A673 (cell line): ENCODE measurements around the gene VPS26B. TPM values are rescaled to one million over a fixed set of nuclear protein-coding genes. Genes with fewer than 3 reads are reported as not detected.

Experiments
- BruUV-seq: library from RNA; stranded (reverse); fragments of 400-500 nt; replicated peaks from 2 replicates; lab custom pipeline; 2021; lab: Mats Ljungman, UMichigan
- CTCF ChIA-PET: fragments of 300-600 bp; sonication (Branson Sonifier 250); formaldehyde crosslinking; loops from one replicate; lab custom pipeline; 2022; ENCODE audit warnings: antibody characterized with exemption; lab: Charles Lee
- POLR2A ChIA-PET: fragments of 300-600 bp; sonication (Branson Sonifier 250); formaldehyde crosslinking; loops from one replicate; lab custom pipeline; 2022; ENCODE audit warnings: antibody characterized with exemption; ENCODE audit not compliant: low non-redundant PET; lab: Charles Lee
- DNase-seq: peaks from one replicate; pipeline ENCODE4 v3.0.0-alpha.2; 2015; ENCODE audit warnings: low spot score
- H3K27ac ChIP-seq: fragments of 200-600 bp; sonication (generic); 2 replicates; pipeline ENCODE4 v1.5.1; 2016; ENCODE audit warnings: mixed run types, low read depth, mild to moderate bottlenecking, mixed read lengths, antibody characterized with exemption, low read length; ENCODE audit not compliant: poor library complexity, severe bottlenecking
- H3K27me3 ChIP-seq: fragments of 200-600 bp; sonication (generic); replicated peaks from 2 replicates; pipeline ENCODE4 v1.6.1; 2017; ENCODE audit warnings: mixed run types, low read depth, mild to moderate bottlenecking, mixed read lengths, antibody characterized with exemption, low read length; ENCODE audit not compliant: insufficient read depth, poor library complexity
- H3K36me3 ChIP-seq: fragments of 200-600 bp; sonication (generic); 2 replicates; pipeline ENCODE4 v1.6.1; 2016; ENCODE audit warnings: mixed run types, mild to moderate bottlenecking, mixed read lengths, antibody characterized with exemption, low read length; ENCODE audit not compliant: insufficient read depth, poor library complexity, severe bottlenecking
- H3K4me1 ChIP-seq: fragments of 200-600 bp; sonication (generic); 2 replicates; pipeline ENCODE4 v1.6.1; 2017; ENCODE audit warnings: mixed run types, mild to moderate bottlenecking, mixed read lengths, antibody characterized with exemption, low read length; ENCODE audit not compliant: insufficient read depth, poor library complexity, severe bottlenecking
- H3K4me3 ChIP-seq: fragments of 200-600 bp; sonication (generic); 2 replicates; pipeline ENCODE4 v1.5.1; 2016; ENCODE audit warnings: low read depth, mixed run types, mild to moderate bottlenecking, mixed read lengths, low read length; ENCODE audit not compliant: poor library complexity, severe bottlenecking
- H3K9me3 ChIP-seq: fragments of 200-600 bp; sonication (generic); 2 replicates; pipeline ENCODE4 v1.6.1; 2016; ENCODE audit warnings: mixed run types, low read depth, mild to moderate bottlenecking, mixed read lengths, antibody characterized with exemption, low read length; ENCODE audit not compliant: poor library complexity, severe bottlenecking
- CTCF ChIP-seq: fragments of 300-800, 200-600 bp; sonication (generic); conservative IDR thresholded peaks from 2 replicates; pipeline ENCODE4 v1.5.1; 2017; ENCODE audit warnings: low read depth, mild to moderate bottlenecking, antibody characterized with exemption, low read length, moderate library complexity, mixed read lengths
- EZH2 ChIP-seq: fragments of 200-600 bp; sonication (generic); IDR thresholded peaks from 2 replicates; pipeline ENCODE4 v1.6.1; 2017; ENCODE audit warnings: borderline replicate concordance, low read depth, mild to moderate bottlenecking, mixed read lengths, antibody characterized with exemption, low read length; ENCODE audit not compliant: poor library complexity, severe bottlenecking
- intact Hi-C: fragments of 100-400 bp; cut with micrococcal nuclease; formaldehyde crosslinking; loops from one replicate; pipeline ENCODE4 v1.10.0; 2022; ENCODE audit not compliant: unreplicated experiment
- total RNA-seq: library from RNA; stranded (reverse); gene quantifications from 2 replicates; pipeline ENCODE4 v1.2.3, GENCODE V29; 2021

VPS26B gene
- total RNA-seq, 1 experiment from 2014 or later = 51.3 TPM

- no peak overlapping the region for H3K27ac ChIP-seq
- intact Hi-C loops = no loop called here
- H3K9me3 ChIP-seq = no peaks in the 10 kb centered on the region
- no peaks in the 10 kb centered on the region for H3K27me3 ChIP-seq
- CTCF ChIA-PET = no interaction called here
- BruUV-seq = no TSS peak
- no peaks in the 10 kb centered on the region for H3K4me1 ChIP-seq
- peaks cover 60% of the 10 kb centered on the region for H3K36me3 ChIP-seq
- POLR2A ChIA-PET = no interaction called here
- no peak for DNase-seq
- TF ChIP-seq CTCF (no peak), EZH2 (no peak)
- no peak overlapping the region for H3K4me3 ChIP-seq
Observed at GRCh38 chr11:134246100-134246499, 21.6 kb downstream of the VPS26B start.

- no peak for DNase-seq
- Histone ChIP-seq H3K36me3 (peaks cover 57% of the 10 kb centered on the region), H3K4me3 (no peak overlapping the region), H3K4me1 (no peaks in the 10 kb centered on the region), H3K9me3 (no peaks in the 10 kb centered on the region), H3K27me3 (no peaks in the 10 kb centered on the region), H3K27ac (no peak overlapping the region)
- no TSS peak for BruUV-seq
- CTCF ChIA-PET = no interaction called here
- intact Hi-C loops = no loop called here
- POLR2A ChIA-PET = no interaction called here
- TF ChIP-seq EZH2 = no peak
- no peak for TF ChIP-seq CTCF
Observed at GRCh38 chr11:134246678-134247077, 22.2 kb downstream of the VPS26B start.

- no TSS peak for BruUV-seq
- Histone ChIP-seq H3K27me3 (no peaks in the 10 kb centered on the region), H3K36me3 (peaks cover 48% of the 10 kb centered on the region), H3K4me1 (peaks cover 6% of the 10 kb centered on the region), H3K4me3 (no peak overlapping the region), H3K9me3 (no peaks in the 10 kb centered on the region), H3K27ac (no peak overlapping the region)
- intact Hi-C loops = no loop called here
- no peak for TF ChIP-seq CTCF
- no peak for TF ChIP-seq EZH2
- ChIA-PET POLR2A (no interaction called here), CTCF (no interaction called here)
- no peak for DNase-seq
Observed at GRCh38 chr11:134248910-134249480, 24.5 kb downstream of the VPS26B start.
